Stimulated activated CD4-positive, alpha-beta T cell treated with anti-CD3 and anti-CD28 coated beads, Interleukin-12 subunit alpha, Interleukin-12 subunit beta, amount 100 ng/mL, for 48 hours (primary cell): ENCODE results near the gene MXI1.

Source experiments
- DNase-seq, 3 donors: peaks; one replicate each; pipeline ENCODE4 v3.0.0-alpha.2; 2020; ENCODE audit warnings: low read depth in 2 of 3, low spot score in 1 of 3

The MXI1 gene

GRCh38 chr10:110274072-110274627 is 66.7 kb downstream of the MXI1 start:
- DNase-seq, result no peak

DNA sequence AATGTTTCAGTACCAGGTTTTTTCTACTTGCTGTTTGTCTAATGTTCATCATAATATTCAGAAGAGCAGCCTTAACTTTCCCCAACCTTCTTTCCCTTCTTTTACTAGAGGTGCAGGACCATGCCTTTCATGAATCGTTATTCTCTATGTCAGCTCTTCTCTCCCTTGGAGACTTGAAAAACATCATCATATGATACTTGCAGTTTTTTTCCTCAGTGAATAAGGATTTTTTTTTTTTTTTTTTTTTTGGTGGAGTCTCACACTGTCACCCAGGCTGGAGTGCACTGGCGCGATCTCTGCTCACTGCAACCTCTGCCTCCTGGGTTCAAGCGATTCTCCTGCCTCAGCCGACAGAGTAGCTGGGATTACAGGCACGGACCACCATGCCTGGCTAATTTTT is 67.2 kb downstream of the MXI1 start:
- DNase-seq, result no peak

DNA sequence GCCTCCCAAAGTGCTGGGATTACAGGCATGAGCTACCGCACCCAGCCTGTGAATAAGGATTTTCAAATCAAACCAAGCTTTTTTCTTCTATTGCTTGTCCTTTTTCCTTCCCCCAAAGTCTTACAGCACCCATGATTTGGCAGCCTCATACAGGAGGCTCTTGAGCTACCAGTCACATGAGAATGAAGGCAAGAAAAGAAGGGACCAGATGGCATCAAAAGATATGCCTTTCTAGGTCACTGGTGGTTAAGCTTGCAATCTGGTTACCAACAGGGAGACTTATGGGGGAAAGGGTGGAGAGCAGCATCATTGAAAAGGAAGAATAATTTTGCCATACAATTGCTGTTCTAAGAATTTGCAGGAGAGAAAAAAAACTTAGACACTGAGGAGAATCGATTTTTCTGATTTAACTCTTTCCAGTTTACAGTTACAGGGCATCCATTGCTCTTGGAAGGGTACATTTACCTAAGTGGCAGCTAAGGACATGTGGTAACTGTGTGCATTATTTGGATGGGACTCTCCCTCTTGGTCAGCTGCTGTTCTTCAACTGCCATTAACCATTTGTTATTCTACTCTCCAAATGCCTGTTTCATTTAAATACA is 67.8 kb downstream of the MXI1 start:
- no peak for DNase-seq

DNA sequence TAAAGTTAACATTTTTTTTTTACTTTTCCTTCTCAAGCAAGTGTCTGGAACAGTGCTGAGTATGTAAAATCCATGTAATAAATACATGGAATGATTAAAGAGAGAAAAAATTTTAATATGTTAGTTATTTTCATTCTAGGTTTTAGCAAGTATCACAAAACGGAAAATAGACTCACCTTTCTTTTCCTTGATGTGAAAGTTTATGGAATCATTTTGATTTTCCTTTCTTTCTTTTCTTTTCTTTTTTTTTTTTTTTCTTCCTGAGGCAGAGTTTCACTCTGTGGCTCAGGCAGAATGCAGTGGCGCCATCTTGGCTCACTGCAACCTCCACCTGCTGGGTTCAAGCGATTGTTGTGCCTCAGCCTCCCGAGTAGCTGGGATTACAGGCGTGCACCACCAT is 69.2 kb downstream of the MXI1 start:
- DNase-seq, result no peak

GRCh38 chr10:110277591-110277990 is 70.2 kb downstream of the MXI1 start:
- no peak for DNase-seq

DNA sequence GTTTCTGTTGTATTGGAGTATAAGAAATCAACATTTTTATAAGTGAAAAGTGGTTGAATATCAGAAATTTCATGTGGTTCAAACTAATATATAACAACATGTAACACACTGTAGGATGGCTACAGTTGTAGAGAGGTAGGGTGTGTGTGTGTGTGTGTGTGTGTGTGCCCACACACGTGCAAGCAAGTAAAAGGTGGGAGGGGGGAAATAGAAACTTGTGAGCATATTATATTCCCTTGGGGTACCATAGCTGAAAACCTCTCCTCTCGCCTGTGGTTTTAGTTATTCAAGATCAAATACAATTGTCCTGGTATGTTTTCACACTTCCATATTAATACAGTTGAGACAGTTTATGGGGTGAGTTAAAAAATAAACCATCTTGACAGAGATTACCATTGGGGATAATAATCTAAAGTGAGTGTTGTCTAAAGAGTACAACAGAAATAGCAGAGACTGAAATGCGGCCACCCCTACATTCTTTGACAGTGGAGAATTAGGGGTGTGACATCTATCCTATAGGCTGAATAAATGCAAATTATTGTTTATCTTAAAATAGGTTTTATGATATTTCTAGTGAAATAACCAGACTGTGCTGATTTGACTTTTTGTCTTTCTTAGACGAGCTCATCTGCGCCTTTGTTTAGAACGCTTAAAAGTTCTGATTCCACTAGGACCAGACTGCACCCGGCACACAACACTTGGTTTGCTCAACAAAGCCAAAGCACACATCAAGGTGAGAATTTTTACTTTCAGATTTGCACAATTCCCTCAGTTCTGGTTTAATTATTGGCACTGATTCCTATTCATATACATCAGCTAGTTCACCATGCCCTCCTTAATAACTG is 71.4 kb downstream of the MXI1 start:
- DNase-seq, result no peak

DNA sequence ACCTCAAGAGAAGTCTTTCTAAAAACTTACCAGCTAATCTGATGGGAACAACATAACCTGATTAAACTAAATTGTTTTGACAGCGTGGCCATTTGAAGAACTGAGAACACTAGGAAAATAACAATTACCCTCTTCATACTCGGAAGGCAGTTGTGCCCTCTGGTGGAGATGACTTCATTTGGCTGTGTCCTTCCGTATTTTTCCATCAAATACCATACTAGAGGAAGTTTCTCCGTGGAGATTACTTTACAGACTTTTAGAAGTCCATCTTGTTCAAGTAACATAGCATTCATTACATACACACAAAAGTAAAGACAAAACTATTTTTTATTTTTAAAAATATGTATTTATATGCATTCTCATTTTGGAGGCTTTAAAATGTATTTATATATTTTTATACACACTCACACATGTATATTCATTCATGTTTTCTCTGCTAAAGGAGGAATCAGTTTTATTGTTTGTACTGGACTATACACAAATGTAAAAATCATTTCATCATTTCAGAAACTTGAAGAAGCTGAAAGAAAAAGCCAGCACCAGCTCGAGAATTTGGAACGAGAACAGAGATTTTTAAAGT is 72.1 kb downstream of the MXI1 start:
- DNase-seq, result peak in 2 of 3 donors; percentile 26 to 32

GRCh38 chr10:110284262-110284661 is 76.9 kb downstream of the MXI1 start:
- DNase-seq, result no peak

- no peak for DNase-seq
Observed at GRCh38 chr10:110285501-110285900, 78.1 kb downstream of the MXI1 start.

DNA sequence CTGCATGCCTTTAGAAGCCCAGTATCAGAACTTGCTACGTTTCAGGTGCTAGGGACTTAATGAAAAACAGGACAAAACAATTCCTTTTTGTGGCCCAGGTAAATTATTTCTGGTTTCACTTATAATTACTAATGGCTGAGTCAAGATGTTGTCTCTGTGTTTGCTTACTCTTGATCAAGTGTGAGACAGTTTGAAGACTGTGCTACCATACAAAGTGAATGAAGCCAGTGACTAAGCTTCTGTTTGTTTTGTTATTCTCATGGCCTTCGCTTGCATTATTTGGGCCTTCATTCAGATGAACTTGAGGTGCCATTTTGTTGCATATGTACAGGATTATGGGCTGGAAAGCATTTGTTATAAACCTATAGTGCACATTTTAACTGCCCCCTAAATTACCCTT is 79.4 kb downstream of the MXI1 start:
- no peak for DNase-seq

- no peak for DNase-seq
Observed at GRCh38 chr10:110296966-110297365, 89.6 kb downstream of the MXI1 start.

DNA sequence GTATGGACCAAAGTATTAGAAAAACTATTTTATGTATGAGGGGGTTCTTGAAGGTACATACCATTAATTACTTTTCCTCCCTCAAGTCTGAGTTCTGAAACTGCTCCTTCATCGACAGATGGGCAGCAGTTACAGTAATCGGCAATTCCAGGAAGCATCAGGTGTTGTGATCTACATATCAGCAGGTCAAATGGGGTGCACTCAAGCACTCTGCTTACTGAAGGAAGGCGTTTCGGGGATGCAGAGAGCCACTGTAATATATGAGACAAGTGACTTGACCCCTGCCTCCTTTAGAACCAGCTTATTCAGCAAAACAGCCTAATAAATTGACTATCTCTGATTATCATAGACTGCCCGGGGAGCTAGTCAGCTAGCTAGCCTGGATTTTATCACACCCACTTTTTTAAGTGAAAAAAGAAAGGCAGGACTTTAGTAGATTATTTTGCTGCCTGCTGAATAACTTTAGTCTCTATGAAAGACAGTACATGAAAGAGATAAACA is 93.1 kb downstream of the MXI1 start:
- no peak for DNase-seq

DNA sequence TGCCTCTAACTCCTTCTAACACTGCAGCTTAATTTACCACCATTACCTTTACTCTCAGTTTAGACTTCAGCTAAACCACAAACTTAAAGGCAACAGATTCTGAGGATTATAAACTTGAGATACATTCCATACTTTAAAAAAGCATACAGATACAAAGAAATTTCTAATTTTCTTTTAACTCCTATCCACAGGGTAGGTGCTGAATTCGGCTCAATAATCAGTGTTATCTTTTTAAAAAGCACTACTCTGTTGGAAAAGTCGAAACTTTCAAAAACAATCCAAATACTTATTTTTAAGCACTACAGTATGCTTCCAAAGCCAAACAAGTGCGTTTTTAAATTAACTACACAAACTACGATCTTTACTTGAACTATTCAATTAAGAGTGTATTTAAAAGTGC is 96.3 kb downstream of the MXI1 start:
- no peak for DNase-seq

DNA sequence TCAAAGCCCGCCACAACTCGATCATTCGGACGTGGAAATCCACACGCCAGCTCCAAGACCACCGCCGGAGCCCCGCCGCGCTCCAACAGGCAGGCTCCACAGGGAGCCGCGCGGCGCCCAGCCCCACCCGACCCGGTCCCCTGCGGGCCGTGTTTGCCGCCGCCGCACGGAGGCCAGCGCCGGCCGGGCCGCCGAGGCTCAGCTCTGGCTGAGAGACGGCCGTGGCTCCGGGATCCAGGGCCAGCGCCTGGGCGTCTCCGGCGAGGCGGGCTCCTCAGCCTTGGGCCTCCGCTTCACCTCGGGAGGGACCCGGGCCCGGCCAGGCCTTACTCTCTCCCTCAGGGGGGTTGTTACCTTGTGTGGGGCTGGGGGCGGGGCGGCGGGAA is 97.0 kb downstream of the MXI1 start:
- peak in 1 of 3 donors; percentile 20 for DNase-seq

DNA sequence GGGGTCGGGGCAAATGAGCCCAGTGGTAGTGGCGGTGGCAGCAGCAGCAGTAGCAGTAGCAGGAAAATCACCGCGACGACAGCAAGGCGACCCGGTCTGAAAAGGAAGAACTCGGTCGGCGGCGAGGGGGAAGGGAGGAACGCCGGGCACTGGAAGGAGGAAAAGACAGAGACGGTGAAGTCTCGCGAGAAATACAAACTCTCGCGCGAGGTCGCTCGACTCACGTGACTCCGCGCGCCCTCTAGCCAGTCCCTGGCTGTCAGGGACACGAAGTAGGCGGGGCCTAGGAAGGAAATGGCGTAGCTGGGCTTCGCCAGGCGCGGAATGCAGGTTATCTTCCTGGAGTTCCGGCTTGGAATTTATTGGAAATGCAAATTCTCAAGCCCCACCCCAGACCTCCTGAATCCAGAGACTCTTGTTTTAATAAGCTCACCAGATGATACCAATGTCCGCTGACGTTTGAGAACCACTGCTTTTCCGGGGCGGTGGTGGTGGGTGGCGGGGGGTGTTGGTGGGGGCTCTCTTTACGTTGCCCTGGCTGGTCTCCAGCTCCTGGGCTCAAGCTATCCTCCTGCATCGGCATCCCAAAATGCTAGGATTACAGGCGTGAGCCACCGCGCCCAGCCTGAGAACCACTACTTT is 97.5 kb downstream of the MXI1 start, which contains the start of gene SMNDC1:
Gene SMNDC1, minus strand, starts transcription at position 141 of the 642 bp plus-strand sequence. CDS start 1,333 bp downstream, outside the sequence.
- peak; percentile 94 to 99 (median 95) for DNase-seq

DNA sequence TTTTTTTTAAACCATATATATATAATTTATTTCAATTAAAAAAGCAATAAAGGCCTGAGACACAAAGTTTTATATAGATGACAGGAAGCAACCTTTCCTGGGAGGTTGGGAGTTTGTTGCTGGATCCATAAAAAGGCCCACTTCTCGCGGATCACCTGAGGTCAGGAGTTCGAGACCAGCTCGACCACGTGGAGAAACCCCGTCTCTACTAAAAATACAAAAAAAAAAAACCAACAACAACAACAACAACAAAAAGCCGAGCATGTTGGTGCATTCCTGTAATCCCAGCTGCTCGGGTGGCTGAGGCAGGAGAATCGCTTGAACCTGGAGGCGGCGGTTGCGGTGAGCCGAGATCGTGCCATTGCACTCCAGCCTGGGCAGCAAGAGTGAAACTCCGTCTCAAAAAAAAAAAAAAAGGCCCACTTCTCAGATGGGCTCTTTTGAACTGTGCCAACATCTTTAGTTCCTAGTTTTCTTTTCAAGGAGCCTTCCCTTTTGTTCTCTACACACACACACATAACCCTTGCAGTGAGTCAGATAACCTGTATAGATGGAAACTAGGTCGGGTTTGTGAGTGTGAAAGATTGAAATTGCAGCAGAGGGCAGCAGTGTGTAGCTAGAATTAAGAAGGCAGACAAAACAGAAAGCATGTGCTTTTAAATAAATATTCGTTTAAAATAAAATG is 98.5 kb downstream of the MXI1 start:
- DNase-seq, result peak; percentile 22 to 58 (median 23)

- no peak for DNase-seq
Observed at GRCh38 chr10:110306452-110306768, 99.0 kb downstream of the MXI1 start.

GRCh38 chr10:110307805-110308204 is 100.4 kb downstream of the MXI1 start:
- no peak for DNase-seq

DNA sequence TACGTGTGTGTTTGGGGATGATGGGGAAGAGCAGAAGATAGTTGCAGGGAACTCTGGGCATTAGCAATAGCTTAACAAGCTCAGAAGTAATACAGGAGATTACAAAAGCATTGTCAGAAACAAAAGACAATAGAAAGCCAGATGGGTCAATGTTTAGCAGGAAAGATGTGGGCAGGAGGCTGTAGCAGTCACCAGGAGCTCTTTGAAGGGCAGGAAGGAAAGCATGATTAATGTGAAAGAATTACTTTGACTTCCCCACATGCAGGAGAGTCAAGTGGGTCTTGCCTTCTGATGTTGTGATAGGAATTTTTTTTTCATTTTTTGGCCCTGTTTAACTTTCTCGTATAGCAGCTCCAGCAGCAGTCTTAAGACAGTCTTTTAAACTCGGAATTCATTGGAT is 103.3 kb downstream of the MXI1 start:
- DNase-seq, result no peak

GRCh38 chr10:110311357-110311949 is 104.0 kb downstream of the MXI1 start:
- DNase-seq, result peak in 1 of 3 donors; percentile 30
